Activated CD4-positive, alpha-beta T cell treated with anti-CD3 and anti-CD28 coated beads for 4 hours (primary cell): ENCODE results near the gene FETUB.

ENCODE experiments used
- DNase-seq, 2 donors: peaks; one replicate each; pipeline ENCODE4 v3.0.0-alpha.2; 2020

FETUB gene

DNA sequence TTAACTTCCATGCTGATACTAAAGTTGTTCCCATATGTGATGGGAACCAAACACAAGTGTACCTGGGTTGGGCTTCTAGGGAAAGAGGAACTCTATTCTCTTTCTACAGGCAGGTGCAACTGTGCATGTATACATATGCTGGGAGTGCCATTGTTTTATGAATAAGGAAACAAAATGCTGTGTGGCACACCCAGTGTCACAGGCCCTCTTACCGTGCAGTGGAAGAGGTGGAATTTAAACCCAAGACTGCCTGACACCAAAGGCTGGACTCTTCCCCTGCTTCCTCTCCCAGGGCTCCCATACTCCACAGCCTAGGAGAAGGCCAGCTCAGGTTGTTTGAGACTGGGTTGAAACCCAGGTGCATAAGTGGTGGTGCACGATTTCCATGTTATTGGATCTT is 1.9 kb upstream of the FETUB start:
- no peak for DNase-seq

DNA sequence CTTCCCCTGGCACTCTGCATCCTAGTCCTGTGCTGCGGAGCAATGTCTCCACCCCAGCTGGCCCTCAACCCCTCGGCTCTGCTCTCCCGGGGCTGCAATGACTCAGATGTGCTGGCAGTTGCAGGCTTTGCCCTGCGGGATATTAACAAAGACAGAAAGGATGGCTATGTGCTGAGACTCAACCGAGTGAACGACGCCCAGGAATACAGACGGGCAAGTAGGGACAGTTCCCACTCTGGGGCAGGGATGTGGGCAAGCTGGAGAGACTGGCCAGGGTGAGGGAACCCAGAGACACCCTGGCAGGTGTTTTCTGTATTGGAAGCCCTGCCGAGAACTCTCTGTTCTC is 247 bp downstream of the FETUB start:
- DNase-seq, result no peak

DNA sequence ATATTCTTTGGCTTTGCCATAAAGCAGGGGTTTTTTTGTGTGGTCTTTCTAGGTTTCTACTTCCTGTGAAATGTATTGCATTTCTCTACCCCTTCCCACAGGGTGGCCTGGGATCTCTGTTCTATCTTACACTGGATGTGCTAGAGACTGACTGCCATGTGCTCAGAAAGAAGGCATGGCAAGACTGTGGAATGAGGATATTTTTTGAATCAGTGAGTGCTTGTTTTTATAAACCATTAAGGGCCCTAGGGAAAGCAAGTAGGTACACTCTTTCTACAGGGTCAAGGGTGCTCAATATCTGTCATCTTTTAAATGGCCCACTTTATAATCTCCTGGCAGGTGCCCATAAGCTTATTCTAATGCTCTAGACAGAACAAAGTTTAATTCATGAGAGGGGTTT is 730 bp downstream of the FETUB start:
- DNase-seq, result no peak

DNA sequence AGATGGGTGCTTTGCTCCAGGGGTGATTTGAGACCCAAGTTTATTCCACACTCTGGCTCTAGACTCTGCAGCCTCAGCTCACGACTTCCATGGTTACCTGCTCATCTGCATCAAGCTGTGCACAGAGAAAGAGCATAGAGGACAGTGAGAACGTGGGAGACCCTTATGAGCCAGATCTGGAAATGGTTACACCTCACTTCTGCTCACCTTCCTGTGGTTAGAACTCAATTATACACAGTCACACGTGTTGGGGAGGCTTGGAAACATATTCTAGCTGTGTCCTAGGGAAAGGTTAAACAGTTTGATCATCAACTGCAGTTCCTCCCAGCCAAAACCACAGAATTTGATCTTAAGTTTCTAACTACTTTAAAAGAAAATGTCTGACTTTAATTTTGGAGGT is 1.8 kb downstream of the FETUB start:
- no peak for DNase-seq

DNA sequence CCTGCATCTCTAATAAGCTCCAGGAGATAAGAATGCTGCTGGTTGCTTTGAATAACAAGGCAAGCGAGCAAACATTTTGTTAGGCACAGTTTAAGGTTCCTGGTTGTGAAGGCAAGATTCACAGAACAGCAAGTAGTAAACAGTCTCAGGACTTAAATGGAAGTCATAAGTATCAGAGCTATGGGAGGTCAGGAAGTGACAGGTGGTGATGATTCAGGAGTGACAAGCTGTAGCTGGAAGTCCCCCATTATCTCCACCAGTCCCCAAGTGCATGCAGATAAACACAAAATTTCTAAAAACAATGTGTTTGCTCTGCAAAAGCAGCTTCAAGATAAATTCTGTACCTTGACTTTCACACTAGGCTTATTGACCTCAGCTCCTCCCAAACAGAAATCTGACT is 3.3 kb downstream of the FETUB start:
- no peak for DNase-seq

DNA sequence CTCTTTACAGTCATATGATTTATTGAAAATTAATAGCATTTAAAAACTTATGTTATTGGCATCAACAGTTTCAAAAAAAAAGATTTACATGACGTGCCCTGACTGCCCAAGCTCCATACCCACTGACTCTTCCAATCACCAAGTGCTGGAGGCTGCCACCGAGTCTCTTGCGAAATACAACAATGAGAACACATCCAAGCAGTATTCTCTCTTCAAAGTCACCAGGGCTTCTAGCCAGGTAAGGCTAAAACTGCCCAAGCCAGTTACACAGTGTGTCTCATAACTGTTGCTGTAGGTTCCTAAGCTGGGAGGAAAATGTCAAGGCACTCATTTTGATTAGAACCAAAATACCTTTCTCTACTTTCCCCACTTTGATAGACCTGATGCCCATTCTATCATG is 4.5 kb downstream of the FETUB start:
- DNase-seq, result no peak

DNA sequence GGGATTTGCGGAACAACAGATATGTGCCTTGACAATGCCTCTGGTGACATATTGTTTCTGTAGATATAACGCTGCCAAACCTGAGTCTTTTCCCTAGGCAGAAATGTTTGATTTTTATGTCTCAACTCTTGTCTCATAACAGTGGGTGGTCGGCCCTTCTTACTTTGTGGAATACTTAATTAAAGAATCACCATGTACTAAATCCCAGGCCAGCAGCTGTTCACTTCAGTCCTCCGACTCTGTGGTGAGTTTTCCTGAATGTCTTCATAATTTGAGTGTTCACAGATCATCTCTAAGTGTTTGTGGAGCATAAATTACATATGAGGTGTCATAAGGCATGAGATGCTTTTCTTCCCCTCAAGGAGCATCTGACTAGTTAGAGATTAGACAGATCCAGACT is 5.9 kb downstream of the FETUB start:
- no peak for DNase-seq

DNA sequence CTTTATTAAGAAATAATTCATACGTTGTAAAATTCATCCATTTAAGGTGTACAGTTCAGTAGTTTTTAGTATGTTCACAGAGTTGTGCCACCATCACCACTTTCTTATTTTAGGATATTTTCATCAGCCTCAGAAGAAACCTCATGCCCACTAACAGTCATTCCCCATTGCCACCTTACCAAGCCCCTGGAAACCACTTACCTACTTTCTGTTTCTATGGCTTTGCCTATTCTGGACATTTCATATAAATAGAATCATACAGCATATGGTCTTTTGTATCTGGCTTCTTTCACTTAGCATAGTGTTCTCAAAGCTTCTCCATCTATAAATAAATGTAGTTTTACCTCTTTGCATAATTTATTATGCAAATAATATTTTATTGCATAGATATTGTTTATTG is 6.6 kb downstream of the FETUB start:
- DNase-seq, result no peak

DNA sequence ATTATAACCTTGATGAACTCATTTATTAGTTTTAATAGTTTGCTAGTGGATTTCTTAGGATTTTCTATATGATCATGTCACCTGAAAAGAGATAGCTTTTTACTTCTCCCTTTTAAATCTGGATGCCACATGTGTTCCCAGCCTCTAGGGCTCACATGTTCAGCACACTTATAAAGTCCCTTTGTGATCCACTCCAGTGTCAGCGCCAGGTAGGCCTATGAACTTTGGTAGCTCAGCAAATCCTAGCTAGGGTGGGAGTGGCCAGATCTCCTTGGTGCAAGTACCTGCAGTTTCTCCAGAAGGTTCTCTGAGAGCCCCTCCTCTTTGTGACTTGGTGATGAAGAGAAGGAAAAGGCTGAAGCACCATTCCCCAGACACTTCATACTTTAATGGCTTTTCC is 8.7 kb downstream of the FETUB start:
- DNase-seq, result no peak

DNA sequence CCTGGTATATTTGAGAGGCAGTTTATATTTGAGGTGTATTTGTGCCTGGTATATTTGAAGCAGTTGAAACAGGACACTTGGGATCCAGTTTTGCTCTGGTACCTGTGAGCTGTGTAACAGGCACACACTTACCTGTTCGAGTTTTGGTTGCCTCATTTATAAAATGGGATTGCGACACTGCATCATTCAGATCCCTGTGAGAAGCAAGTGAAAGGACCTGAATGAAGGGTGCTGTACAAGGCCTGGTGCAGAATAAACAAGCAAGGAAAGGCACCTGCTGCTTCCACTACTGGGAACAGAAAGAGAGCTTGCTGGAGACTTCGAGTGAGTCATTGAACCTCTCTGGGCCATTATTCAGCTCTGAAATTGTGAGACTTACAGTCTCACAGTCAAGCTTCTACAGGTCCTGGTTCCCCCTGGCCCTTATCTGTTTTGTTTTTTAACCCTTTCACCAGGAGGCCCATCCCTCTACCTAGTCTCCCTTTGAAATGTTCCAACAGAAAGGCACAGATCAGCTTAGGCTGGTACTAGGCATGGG is 11.5 kb downstream of the FETUB start:
- DNase-seq, result no peak

DNA sequence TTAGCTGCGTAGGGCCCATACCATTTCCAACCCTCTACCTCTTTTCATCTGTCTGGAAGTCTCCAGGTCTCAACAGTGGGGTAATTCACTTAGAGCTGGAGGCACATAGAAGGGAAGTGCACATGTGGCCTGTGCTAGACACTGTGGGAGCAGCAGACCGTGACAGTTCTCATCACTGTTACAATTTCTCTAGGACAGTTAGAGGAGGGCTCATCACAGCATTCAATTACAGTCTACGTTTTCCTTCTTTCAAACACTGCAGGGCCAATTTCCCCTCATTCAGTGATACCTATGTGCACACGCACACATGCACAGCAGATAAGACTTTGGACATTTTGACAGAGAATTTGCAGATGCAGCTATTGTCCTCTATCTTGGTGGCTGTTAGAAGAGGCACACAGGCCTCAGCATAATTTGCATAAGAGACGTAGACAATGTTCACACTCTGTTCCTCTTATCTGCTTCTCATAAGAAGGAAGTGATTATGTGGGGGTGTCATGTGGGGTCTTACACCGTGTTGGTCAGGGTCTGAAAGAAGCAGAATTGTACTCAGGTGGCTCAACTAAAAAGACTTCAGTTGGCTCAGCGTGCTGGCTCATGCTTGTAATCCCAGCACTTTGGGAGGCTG is 13.0 kb downstream of the FETUB start:
- no peak for DNase-seq

DNA sequence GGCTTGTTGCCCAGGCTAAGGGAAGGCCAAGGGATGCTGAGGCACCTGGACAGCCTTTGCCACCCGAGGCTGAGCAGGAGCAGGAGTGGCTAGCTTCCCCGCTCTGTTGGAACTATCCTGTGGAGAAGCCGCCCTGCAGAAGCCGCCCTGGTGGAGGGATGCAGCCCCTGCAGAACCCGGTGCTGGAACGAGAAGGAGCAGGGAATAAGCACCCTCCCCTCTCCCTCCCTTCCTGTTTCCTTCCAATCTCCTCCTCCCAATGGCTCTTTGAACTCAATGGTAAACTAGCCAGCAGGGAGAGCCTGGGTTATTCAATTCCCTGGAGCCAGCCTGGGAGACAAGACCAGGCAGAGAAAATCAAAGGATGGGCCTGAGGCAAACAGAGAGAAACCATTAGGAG is 13.8 kb downstream of the FETUB start:
- DNase-seq, result no peak

DNA sequence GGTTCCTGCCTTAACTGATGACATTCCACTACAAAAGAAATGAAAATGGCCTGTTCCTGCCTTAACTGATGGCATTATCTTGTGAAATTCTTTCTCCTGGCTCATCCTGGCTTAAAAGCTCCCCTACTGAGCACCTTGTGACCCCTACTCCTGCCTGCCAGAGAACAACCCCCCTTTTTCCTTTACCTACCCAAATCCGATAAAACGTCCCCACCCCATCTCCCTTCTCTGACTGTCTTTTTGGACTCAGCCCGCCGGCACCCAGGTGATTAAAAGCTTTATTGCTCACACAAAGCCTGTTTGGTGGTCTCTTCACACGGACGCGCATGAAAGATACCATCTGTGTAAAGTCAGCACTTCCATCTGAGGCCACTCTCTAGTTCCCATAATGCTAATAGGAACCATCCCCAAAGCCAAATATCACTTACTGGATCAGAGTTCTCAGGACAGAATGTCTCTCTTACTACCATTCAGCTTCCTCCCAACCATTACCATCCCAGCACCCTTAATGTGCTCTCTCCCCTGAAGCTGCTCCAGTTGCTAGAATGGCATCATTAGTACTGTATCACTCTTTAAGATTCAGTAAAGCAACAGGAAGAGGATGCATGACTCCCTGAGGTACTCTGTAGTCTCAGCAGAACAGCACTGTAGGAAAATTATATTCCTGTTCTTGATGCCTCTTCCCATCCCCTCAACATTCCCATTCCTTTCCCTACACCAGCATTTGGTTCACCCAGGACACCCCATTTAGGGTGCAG is 23.3 kb downstream of the FETUB start:
- no peak for DNase-seq

DNA sequence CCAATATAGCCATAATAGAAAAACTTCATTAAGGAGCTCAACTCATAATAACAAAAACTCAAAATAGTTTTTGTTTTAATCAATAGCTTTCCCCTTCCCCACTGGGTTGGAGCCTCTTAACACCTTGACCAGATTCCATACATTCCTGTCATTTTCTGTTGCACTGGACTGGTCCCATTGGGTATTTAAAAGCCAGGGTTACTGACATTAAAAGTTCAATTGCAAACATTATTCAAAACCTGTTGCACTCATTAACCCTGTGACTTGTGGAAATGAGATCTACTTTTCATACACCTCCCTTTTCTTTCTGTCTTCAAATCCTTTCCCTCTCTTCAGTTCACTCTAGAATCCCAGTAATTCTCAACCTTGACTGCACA is 23.9 kb downstream of the FETUB start:
- no peak for DNase-seq

DNA sequence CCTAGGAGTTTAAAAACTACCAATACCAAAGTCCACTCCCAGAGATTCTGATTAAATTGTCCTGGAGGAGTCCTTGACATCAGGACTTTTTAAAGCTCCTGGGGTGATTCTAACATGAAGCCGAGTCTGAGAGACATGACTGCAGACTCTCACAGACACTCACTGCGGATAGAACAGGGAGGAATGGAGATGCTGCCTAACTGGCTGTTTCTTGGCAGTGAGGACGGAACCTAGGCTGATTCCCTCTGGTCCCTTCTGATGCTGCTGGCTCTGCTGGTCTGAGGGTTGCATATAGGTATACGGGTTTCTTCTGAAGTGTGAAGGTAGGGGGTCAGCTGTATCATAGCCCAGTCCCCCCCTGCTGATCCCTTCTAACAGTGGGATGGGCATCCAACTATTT is 24.3 kb downstream of the FETUB start:
- DNase-seq, result no peak

DNA sequence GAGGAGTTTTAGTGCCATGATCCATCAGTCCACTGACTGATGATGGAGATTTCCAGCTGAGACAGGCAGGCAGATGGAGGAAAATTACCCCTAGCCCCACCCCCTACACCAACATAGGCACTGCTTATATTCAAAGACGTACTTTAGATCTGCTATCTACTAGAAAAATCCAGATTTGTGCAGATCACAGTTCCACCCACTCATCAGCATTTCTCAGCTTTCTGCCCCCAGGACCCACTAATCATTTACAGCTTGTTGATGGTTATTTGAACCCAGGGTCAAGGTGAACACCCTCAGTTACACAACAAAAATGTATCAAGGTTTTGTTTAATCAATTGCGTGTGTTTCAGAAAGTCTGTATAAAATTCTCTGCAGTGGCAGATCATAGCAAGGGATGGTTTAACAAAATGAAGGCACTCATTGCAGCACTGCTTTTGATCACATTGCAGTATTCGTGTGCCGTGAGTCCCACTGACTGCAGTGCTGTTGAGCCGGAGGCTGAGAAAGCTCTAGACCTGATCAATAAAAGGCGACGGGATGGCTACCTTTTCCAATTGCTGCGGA is 25.5 kb downstream of the FETUB start, which contains the start of gene HRG:
HRG (plus strand) TSS at position 390 of the 564 bp plus-strand sequence; CDS start at position 408, 18 bp downstream.
- DNase-seq, result no peak

DNA sequence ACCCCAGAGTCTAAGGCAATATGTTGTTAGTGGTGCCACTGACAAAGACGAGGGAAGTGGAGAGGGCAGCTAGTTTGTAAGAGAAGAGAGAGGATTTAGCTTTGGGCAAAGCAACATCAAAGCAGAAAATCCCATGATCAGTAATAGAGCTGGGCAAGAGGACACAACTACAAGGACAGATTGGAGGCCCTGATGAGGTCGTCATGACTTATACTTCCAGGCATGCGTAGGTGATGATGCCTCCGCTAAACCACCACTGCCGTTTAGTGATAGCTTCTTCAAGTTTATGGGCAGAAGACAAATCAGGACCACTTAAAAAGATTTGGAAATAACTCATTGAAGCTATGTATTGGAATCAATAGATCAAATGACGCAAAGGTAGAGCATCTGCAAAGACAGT is 28.2 kb downstream of the FETUB start:
- DNase-seq, result no peak

DNA sequence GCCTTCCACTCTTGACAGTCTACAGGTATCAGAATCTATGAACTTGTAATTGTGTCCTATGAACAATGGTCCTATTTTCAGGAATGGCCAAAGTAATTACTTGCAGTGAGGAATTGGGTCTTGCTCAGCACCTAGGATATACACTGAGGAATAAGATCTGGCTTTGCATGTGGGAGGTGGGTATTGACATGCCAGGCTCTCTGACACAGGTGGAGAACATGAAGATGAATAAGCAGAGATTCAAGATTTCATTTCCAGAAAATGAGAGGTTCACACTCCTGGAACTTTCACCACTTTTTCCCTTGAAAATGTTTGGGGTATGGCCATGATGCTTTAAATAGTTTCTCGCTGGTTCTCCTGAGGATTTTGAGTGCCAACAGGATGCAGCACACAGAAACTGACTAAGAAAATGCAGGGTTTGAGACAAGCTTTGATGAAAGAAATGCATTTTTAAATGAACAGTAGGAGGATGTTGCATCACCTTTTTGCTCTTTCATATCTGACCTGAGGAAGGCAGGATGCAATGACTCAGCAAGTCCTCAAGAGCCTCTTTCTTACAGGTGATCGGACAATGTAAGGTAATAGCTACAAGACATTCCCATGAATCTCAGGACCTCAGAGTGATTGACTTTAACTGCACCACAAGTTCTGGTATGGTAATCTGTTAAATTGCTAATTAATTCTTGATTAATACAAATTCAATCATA is 29.3 kb downstream of the FETUB start:
- no peak for DNase-seq

DNA sequence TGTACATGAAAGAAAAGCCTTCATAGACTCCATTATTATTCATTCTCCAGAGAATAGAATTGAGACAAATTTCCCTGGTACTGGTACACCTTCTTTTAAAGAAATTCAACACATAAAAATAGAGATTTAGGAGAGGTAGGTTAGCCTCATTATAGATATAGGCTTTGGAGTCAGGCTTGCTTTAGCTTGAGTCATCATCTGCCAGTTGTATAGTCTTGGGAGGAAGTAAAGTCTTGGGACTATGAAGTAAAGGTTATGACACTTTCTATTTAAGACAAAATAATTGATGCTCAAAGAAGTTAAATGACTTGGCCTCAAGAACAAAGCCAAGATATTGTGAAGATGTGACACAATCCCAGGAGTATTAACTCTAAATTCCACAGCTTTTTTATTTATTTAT is 30.0 kb downstream of the FETUB start:
- DNase-seq, result no peak

DNA sequence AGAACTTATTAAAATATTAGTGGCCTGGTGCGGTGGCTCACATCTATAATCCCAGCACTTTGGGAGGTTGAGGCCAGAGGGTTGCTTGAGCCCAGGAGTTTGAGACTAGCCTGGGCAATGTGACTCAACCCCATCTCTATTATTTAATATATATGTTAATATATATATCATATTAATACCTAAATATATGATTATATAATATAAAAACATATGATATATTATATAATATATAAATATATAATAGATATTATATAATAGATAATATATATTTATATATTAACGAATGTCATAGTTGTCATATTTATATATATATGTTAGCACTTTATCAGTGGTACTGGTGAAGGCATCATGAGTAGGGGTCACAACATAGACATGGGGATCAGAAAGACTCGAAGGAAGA is 30.9 kb downstream of the FETUB start:
- DNase-seq, result no peak

DNA sequence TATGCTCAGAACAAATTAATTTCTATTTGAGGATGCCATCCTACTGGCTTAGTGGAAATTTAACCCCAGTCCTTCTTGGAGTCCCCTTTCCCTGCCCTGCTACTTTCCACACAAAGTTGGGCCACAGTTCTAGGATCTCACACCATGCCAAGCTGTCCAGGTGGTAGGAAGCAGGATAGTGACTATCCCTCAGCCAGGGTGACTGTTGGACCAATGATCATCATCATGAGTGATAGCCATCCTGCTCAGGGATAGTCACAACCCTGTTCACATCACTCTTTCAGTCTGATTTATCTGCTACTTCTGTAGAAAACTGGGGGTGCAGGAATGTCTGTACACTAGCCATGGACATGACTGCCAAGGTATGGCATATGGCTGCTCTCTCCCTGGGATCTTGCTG is 38.4 kb downstream of the FETUB start:
- DNase-seq, result no peak

DNA sequence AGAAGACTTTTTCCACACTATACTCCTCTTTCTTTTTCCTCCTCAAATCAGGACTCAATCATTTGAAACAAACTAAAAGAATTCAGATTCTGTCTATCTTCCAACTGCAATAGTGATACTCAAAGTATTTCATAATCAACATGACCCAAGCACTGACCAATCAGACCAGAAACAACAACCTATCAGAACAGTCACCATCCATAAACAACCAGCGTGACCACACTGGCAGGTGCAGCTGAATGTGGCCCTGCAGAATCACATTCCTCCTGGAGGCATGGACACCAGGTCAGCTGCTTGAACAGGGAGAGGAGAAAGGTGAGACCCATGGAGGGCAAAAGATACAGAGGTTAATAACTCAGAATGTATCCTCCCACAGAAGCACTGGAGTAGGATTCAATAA is 39.0 kb downstream of the FETUB start:
- DNase-seq, result no peak

DNA sequence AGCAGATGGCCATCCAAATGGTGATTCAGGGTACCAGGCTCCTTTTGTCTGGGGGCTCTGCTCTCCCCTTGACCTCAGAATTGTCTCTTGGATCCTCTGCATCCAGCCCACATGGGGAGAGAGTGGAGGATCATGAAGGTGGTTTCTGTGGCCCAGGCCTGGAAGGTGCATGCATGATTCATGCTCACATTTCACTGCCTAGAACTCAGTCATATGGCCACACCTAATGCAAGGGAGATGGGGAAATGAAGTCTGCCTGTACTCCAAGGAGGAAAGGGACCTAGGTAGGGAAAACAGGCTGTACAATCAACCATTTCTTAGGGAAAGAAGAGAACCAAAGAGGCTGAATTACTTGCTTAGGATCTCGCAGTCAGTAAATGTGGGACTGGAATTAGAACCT is 40.7 kb downstream of the FETUB start:
- DNase-seq, result no peak

DNA sequence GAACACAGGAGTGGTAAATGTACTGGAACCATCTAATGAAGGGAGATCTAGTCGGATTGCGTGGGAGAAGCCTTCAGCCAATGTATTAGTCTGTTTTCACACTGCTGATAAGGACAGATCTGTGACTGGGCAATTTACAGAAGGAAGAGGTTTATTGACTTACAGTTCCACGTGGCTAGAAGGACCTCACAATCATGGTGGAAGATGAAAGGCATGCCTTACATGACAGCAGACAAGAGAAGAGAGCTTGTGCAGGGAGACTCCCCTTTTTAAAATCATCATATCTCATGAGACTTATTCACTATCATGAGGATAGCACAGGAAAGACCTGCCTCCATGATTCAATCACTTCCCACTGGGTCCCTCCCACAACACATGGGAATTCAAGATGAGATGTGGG is 42.6 kb downstream of the FETUB start:
- no peak for DNase-seq
